Activated CD4-positive, CD25-positive, alpha-beta regulatory T cell treated with anti-CD3 and anti-CD28 coated beads, Interleukin-2, amount 50 U/mL, for 16 hours (primary cell): ENCODE measurements around the gene OLFML1.

Experiments used
- DNase-seq: peaks from one replicate; pipeline ENCODE4 v3.0.0-alpha.2; 2020; ENCODE audit warnings: low read depth, low spot score

Gene OLFML1

DNA sequence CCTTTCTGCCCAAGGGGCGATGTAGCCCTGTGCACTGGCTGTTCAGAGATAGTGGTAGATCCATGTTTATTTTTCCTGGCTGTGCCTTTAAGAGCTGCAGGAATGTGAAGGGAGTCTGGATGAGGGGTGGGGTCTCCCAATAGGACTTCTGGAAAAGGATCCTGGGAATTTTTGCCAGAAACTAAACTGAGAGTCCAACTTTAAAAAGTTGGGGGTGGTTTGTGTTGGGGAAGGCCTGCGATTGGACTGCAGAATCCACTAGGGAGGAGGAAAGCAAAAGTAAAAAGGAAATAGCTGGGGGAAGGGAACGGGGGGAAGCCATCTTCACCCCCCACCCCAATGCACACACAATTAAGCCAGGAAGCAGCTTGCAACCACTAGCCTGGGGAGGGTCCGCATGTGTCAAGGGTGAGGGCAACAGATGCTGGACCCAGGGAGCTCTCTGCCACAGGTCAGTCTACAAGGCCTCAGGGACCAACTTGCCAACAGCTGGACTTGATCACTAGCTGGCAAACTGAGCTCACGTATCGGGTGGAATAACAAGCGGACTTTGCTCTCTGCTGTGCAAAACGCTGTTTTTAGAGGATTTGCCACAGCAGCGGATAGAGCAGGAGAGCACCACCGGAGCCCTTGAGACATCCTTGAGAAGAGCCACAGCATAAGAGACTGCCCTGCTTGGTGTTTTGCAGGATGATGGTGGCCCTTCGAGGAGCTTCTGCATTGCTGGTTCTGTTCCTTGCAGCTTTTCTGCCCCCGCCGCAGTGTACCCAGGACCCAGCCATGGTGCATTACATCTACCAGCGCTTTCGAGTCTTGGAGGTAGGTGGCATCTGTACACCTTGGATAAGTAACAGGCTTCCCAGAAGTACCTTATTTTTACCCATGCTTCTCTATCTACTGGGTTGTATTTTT is at the start of gene OLFML1:
Gene OLFML1 (plus strand): TSS at position 321 of the 912 bp plus-strand sequence. CDS start 370 bp downstream, at position 691.
- DNase-seq, result no peak

DNA sequence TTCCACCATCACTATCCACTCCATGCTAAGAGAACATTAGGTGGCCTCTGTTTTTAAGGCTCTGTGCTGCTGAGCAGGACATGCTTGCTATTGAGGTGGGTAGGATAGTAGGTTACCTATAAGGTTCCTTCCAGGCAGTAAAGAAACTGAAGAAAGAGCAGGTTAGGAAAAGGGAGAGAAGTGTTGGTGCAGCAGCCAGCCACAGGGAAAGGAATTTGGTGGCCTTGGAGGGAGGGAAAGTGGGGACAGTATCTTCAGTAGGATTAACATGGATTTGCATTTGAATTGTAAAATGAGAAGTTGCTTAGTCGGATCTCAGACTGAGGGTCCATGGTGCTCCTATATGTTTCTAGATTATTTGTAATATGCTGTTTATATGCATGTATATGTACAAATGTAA is 49.2 kb upstream of the OLFML1 start:
- no peak for DNase-seq

- no peak for DNase-seq
These were observed 48.6 kb upstream of the OLFML1 start for GRCh38 chr11:7436657-7437056.

- no peak for DNase-seq
These were observed 47.6 kb upstream of the OLFML1 start for GRCh38 chr11:7437696-7438095.

- no peak for DNase-seq
These were observed 45.5 kb upstream of the OLFML1 start for GRCh38 chr11:7439746-7440320.

DNA sequence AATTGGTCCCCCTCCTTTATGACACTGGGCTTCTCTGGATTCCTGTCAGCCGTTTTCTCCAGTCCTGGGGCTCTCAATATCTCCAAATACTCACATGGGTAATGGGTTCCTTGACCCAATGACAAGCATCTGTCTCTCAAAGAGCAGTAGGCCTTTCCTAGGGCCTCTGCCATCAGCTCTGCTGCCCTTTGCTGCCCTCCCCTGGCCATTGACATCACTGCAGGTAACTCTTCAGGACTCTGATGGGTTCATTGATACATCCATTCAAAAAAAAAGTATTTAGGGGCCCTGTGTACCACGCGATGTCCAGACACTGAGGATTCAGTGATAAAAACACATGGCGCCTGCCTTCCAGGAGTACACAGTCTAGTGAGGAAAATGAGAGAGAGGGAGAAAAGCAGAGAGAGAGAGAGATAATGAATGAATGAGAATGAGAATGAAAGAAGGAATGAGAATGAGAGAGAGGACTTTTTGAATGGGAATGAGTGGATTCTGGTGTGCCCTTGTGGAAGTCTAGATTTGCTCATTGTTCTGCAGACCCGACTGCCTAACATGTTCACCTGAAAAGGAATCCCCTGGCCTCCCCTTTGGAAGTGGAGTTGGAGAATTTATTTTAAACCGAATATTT is 42.6 kb upstream of the OLFML1 start:
- peak; percentile 47 for DNase-seq

- DNase-seq, result no peak
These were observed 41.0 kb upstream of the OLFML1 start for GRCh38 chr11:7444091-7444981.

GRCh38 chr11:7445564-7445963 is 39.7 kb upstream of the OLFML1 start:
- no peak for DNase-seq

GRCh38 chr11:7448201-7448600 is 37.1 kb upstream of the OLFML1 start:
- no peak for DNase-seq

GRCh38 chr11:7449211-7449840 is 36.0 kb upstream of the OLFML1 start:
- DNase-seq, result no peak

- no peak for DNase-seq
These were observed 35.5 kb upstream of the OLFML1 start for GRCh38 chr11:7449841-7450214.

DNA sequence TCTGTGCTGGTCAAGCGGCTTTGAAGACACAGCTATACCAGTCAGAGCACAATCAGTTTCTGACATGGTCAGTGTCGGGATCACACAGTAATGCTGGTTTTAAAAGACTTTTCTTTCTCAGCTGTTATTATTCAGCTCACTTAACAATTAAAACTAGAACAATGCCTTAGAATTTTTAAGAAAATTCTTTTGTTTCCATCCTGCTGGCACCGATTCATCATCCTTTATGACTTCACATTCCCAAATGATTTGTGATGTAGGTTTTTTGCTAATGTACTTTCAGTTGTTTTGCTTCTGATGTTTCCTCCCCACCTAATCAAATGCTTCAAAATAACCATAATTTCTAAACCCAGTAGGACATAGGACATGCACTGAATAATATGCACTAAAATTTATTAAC is 34.5 kb upstream of the OLFML1 start:
- DNase-seq, result no peak

- no peak for DNase-seq
These were observed 33.8 kb upstream of the OLFML1 start for GRCh38 chr11:7451520-7451919.

GRCh38 chr11:7451952-7452494 is 33.3 kb upstream of the OLFML1 start:
- DNase-seq, result no peak

- DNase-seq, result no peak
These were observed 30.5 kb upstream of the OLFML1 start for GRCh38 chr11:7454854-7455253.

DNA sequence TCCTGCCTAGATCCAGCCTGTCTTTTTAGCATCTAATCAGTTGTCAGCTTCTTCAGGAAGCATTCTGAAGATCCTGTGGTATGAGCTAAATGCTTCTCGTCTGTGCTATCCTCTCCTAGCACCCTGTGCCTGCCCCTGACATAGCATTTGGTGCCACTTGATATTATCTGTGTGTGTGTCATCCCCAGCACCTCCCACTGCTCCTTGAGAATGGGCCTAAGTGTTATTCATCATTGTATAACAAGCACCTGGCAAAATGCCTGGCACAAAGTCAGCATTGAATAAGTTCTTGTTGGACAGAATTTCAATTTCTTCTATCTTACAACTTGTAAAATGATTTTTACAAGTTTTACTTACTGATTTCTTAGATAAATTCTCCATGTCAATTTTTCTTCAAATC is 28.1 kb upstream of the OLFML1 start:
- DNase-seq, result no peak

- DNase-seq, result no peak
These were observed 22.6 kb upstream of the OLFML1 start for GRCh38 chr11:7462706-7463105.

- no peak for DNase-seq
These were observed 17.7 kb upstream of the OLFML1 start for GRCh38 chr11:7467652-7468051.

DNA sequence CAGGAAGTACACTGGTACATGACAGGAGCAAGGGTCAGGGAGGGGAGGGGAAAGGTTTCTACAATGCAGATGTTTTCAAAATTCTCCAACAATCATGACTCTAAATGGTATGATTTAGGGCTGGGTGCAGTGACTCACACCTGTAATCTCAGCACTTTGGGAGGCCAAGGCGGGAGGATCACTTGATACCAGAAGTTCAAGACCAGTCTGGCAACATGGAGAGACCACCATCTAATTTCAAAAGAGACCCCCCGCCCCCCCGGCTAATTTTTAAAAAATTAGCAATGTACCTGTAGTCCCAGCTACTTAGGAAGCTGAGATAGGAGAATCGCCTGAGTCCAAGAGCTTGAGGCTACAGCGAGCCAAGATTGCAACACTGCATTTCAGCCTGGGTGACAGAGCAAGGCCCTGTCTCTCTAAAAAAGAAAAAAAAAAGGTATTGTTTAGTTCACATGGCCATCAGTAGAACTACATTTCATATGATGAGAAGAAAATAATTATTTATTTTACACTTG is 15.9 kb upstream of the OLFML1 start:
- DNase-seq, result no peak

- DNase-seq, result no peak
These were observed 14.2 kb upstream of the OLFML1 start for GRCh38 chr11:7471071-7471470.

GRCh38 chr11:7473717-7474116 is 11.6 kb upstream of the OLFML1 start:
- DNase-seq, result no peak
